DND-41 (cell line): ENCODE measurements around the gene TBC1D17.

Experiments used
- EZH2 ChIP-seq: IDR thresholded peaks from 3 replicates; pipeline ENCODE4 v1.6.1; 2012; ENCODE audit warnings: borderline replicate concordance, low read depth, mild to moderate bottlenecking, moderate library complexity, low read length, inconsistent platforms; ENCODE audit not compliant: severe bottlenecking
- TF ChIP-seq, protein P1 (sequence below): IDR thresholded peaks from 2 replicates; pipeline ENCODE4 v1.5.1; 2012; ENCODE audit warnings: borderline replicate concordance, low read length, moderate library complexity, mild to moderate bottlenecking; ENCODE audit not compliant: poor library complexity, severe bottlenecking; ENCODE audit errors: extremely low read depth

DNA sequence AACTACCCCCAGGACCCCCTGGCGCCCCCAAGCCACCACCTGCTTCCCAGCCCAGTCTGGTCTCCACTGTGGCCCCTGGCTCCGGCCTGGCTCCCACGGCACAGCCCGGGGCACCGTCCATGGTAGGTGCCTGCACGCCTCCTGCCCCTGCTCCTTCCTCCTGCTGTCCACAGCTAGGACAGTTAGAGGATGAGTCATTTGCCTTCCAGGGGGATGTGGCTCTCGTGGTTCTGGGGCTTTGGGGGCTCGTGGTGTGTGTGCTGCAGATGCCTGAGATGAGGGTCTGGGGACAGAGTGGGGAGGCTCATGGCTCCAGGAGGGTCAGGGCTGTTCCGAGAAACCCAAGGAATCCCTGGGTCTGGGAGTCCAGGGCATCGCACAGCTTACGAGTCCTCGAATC lies 46.7 kb upstream of the TBC1D17 start:
- TF ChIP-seq, protein P1, sequence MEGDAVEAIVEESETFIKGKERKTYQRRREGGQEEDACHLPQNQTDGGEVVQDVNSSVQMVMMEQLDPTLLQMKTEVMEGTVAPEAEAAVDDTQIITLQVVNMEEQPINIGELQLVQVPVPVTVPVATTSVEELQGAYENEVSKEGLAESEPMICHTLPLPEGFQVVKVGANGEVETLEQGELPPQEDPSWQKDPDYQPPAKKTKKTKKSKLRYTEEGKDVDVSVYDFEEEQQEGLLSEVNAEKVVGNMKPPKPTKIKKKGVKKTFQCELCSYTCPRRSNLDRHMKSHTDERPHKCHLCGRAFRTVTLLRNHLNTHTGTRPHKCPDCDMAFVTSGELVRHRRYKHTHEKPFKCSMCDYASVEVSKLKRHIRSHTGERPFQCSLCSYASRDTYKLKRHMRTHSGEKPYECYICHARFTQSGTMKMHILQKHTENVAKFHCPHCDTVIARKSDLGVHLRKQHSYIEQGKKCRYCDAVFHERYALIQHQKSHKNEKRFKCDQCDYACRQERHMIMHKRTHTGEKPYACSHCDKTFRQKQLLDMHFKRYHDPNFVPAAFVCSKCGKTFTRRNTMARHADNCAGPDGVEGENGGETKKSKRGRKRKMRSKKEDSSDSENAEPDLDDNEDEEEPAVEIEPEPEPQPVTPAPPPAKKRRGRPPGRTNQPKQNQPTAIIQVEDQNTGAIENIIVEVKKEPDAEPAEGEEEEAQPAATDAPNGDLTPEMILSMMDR = no peak
- no peak for TF ChIP-seq EZH2
